Peyer's patch (tissue), 4 donors: ENCODE results near the gene MESP2.

Experiments
- POLR2A ChIP-seq, 2 donors: fragments of 450-650 bp; IDR thresholded peaks; one replicate each; pipeline ENCODE4 v1.5.1; 2017; ENCODE audit warnings: antibody characterized with exemption in 2 of 2, mild to moderate bottlenecking in 2 of 2, moderate library complexity in 2 of 2
- TF ChIP-seq, protein P1 (sequence below), 6 experiments: fragments of 450-650 bp in 4 of 6; fragments of 200-600 bp in 2 of 6; sonication (generic) in 1 of 6; IDR thresholded peaks; one replicate each; pipeline ENCODE4 v1.5.1; 2017 to 2019; ENCODE audit warnings: antibody characterized with exemption in 6 of 6, mild to moderate bottlenecking in 3 of 6, moderate library complexity in 1 of 6

DNA sequence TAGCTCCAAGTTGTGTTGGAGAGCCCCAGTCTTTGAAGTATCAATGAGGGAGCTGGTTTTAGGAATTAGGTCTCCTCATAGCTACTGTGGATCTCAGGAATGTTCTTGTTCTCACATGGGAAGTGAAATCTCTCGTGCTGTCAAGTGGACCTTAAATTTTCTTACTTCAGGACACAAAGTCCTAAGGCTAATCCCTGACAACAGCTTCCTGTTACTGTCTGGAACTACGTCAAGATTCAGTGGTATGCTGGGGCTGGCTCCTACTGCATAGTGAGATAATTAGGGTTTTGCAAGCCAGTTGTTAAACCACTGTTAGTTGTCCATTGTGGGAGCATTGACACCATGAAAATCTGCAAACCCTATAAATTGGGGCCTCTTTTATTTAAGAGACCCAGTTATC, 47.9 kb upstream of the MESP2 start:
- TF ChIP-seq, protein P1, sequence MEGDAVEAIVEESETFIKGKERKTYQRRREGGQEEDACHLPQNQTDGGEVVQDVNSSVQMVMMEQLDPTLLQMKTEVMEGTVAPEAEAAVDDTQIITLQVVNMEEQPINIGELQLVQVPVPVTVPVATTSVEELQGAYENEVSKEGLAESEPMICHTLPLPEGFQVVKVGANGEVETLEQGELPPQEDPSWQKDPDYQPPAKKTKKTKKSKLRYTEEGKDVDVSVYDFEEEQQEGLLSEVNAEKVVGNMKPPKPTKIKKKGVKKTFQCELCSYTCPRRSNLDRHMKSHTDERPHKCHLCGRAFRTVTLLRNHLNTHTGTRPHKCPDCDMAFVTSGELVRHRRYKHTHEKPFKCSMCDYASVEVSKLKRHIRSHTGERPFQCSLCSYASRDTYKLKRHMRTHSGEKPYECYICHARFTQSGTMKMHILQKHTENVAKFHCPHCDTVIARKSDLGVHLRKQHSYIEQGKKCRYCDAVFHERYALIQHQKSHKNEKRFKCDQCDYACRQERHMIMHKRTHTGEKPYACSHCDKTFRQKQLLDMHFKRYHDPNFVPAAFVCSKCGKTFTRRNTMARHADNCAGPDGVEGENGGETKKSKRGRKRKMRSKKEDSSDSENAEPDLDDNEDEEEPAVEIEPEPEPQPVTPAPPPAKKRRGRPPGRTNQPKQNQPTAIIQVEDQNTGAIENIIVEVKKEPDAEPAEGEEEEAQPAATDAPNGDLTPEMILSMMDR (IDR thresholded peaks at IDR 0.05): no peak
- TF ChIP-seq POLR2A (IDR thresholded peaks at IDR 0.05): no peak
